H9 (cell line): ENCODE measurements around the gene UBE3A. TPM values are rescaled to one million over a fixed set of nuclear protein-coding genes. Genes with fewer than 3 reads are reported as not detected.

Experiments
- DNase-seq: peaks from one replicate; pipeline ENCODE4 v3.0.0-alpha.2; 2017
- H2AFZ ChIP-seq: one replicate; pipeline ENCODE4 v1.6.1; 2013; ENCODE audit warnings: mild to moderate bottlenecking, low read length, control low read depth, moderate library complexity
- H2AK5ac ChIP-seq: 2 replicates; pipeline ENCODE4 v1.6.1; 2013; ENCODE audit warnings: low read length, control low read depth, mixed read lengths; ENCODE audit not compliant: insufficient read length
- H2BK120ac ChIP-seq: one replicate; pipeline ENCODE4 v1.6.1; 2013; ENCODE audit warnings: low read depth, mild to moderate bottlenecking, low read length, control low read depth, inconsistent platforms; ENCODE audit not compliant: poor library complexity, severe bottlenecking
- H2BK12ac ChIP-seq: 2 replicates; pipeline ENCODE4 v1.6.1; 2013; ENCODE audit warnings: low read length, control low read depth, mixed read lengths, low read depth; ENCODE audit not compliant: insufficient read length
- H2BK15ac ChIP-seq: 2 replicates; pipeline ENCODE4 v1.6.1; 2013; ENCODE audit warnings: low read depth, low read length, control low read depth
- H2BK20ac ChIP-seq: one replicate; pipeline ENCODE4 v1.6.1; 2013; ENCODE audit warnings: low read depth, mild to moderate bottlenecking, low read length, control low read depth, inconsistent platforms; ENCODE audit not compliant: poor library complexity, severe bottlenecking
- H2BK5ac ChIP-seq: 2 replicates; pipeline ENCODE4 v1.6.1; 2013; ENCODE audit warnings: low read length, control low read depth, mixed read lengths; ENCODE audit not compliant: insufficient read length
- H3K14ac ChIP-seq: 2 replicates; pipeline ENCODE4 v1.6.1; 2013; ENCODE audit warnings: low read length, control low read depth; ENCODE audit not compliant: insufficient read depth
- H3K18ac ChIP-seq: 2 replicates; pipeline ENCODE4 v1.6.1; 2013; ENCODE audit warnings: low read depth, mild to moderate bottlenecking, mixed read lengths, low read length, control low read depth; ENCODE audit not compliant: insufficient read length
- H3K23ac ChIP-seq: 2 replicates; pipeline ENCODE4 v1.6.1; 2013; ENCODE audit warnings: low read length, control low read depth, mixed read lengths, low read depth; ENCODE audit not compliant: insufficient read length
- H3K23me2 ChIP-seq: 2 replicates; pipeline ENCODE4 v1.6.1; 2013; ENCODE audit warnings: low read depth, mild to moderate bottlenecking, mixed read lengths, low read length, control low read depth; ENCODE audit not compliant: insufficient read length, poor library complexity, severe bottlenecking
- H3K27ac ChIP-seq: 2 replicates; pipeline ENCODE4 v1.5.1; 2013; ENCODE audit warnings: low read length, control low read depth, mixed read lengths, low read depth; ENCODE audit not compliant: insufficient read length
- H3K27me3 ChIP-seq: 2 replicates; pipeline ENCODE4 v1.6.1; 2013; ENCODE audit warnings: low read length, control low read depth, inconsistent platforms; ENCODE audit not compliant: insufficient read depth
- H3K4ac ChIP-seq: 2 replicates; pipeline ENCODE4 v1.6.1; 2013; ENCODE audit warnings: low read depth, mild to moderate bottlenecking, control low read depth, inconsistent platforms, low read length, moderate library complexity
- H3K4me1 ChIP-seq: 2 replicates; pipeline ENCODE4 v1.6.1; 2013; ENCODE audit warnings: low read length, control low read depth, inconsistent platforms; ENCODE audit not compliant: insufficient read depth
- H3K4me2 ChIP-seq: 2 replicates; pipeline ENCODE4 v1.6.1; 2013; ENCODE audit warnings: low read length, control low read depth, mixed read lengths; ENCODE audit not compliant: insufficient read length, insufficient read depth
- H3K56ac ChIP-seq: 2 replicates; pipeline ENCODE4 v1.6.1; 2013; ENCODE audit warnings: low read depth, mild to moderate bottlenecking, mixed read lengths, low read length, control low read depth; ENCODE audit not compliant: insufficient read length
- H3K79me1 ChIP-seq: 2 replicates; pipeline ENCODE4 v1.6.1; 2013; ENCODE audit warnings: low read depth, mild to moderate bottlenecking, moderate library complexity, low read length, control low read depth, inconsistent platforms; ENCODE audit not compliant: insufficient read depth, poor library complexity, severe bottlenecking
- H3K79me2 ChIP-seq: 2 replicates; pipeline ENCODE4 v1.6.1; 2013; ENCODE audit warnings: low read length, control low read depth, inconsistent platforms; ENCODE audit not compliant: insufficient read depth
- H3K9ac ChIP-seq: 2 replicates; pipeline ENCODE4 v1.6.1; 2013; ENCODE audit warnings: low read length, control low read depth, mixed read lengths; ENCODE audit not compliant: insufficient read length; ENCODE audit errors: extremely low read depth
- H3K9me3 ChIP-seq: one replicate; pipeline ENCODE4 v1.6.1; 2013; ENCODE audit warnings: low read depth, low read length, inconsistent platforms; ENCODE audit not compliant: control insufficient read depth
- H3T11ph ChIP-seq: one replicate; pipeline ENCODE4 v1.6.1; 2013; ENCODE audit warnings: mild to moderate bottlenecking, low read length, control low read depth, inconsistent platforms
- H4K20me1 ChIP-seq: one replicate; pipeline ENCODE4 v1.6.1; 2013; ENCODE audit not compliant: control insufficient read depth, insufficient read length, insufficient read depth
- H4K5ac ChIP-seq: 2 replicates; pipeline ENCODE4 v1.6.1; 2013; ENCODE audit warnings: low read depth, mild to moderate bottlenecking, mixed read lengths, low read length, control low read depth; ENCODE audit not compliant: insufficient read length
- H4K8ac ChIP-seq: replicated peaks from 2 replicates; pipeline ENCODE4 v1.6.1; 2013; ENCODE audit warnings: low read length, control low read depth, mixed read lengths, low read depth; ENCODE audit not compliant: insufficient read length
- H4K91ac ChIP-seq: 2 replicates; pipeline ENCODE4 v1.6.1; 2013; ENCODE audit warnings: low read depth, mild to moderate bottlenecking, moderate library complexity, mixed read lengths, low read length, control low read depth; ENCODE audit not compliant: insufficient read length
- H3K27ac Mint-ChIP-seq, 3 experiments: 2 replicates in 2 of 3; 3 replicates in 1 of 3; pipeline ENCODE4 v1.8.0; 2020 to 2021; ENCODE audit warnings: mixed read lengths in 3 of 3, mild to moderate bottlenecking in 1 of 3, moderate library complexity in 1 of 3
- H3K27me3 Mint-ChIP-seq: 2 replicates; pipeline ENCODE4 v1.8.0; 2021; ENCODE audit warnings: low read depth, mild to moderate bottlenecking, moderate library complexity, mixed read lengths
- H3K36me3 Mint-ChIP-seq, 3 experiments: 2 replicates in 2 of 3; 3 replicates in 1 of 3; pipeline ENCODE4 v1.8.0; 2020 to 2021; ENCODE audit warnings: low read depth in 3 of 3, mixed read lengths in 3 of 3; ENCODE audit not compliant: insufficient read depth in 1 of 3
- H3K4me1 Mint-ChIP-seq, 2 experiments: 2 replicates each; pipeline ENCODE4 v1.8.0; 2020; ENCODE audit warnings: mixed read lengths in 2 of 2
- H3K4me3 Mint-ChIP-seq, 2 experiments: 2 replicates in 1 of 2; 3 replicates in 1 of 2; pipeline ENCODE4 v1.8.0; 2020 to 2021; ENCODE audit warnings: mild to moderate bottlenecking in 2 of 2, mixed read lengths in 2 of 2, moderate library complexity in 1 of 2
- H3K9me3 Mint-ChIP-seq, 2 experiments: 2 replicates in 1 of 2; 3 replicates in 1 of 2; pipeline ENCODE4 v1.8.0; 2020; ENCODE audit warnings: mild to moderate bottlenecking in 2 of 2, mixed read lengths in 2 of 2, moderate library complexity in 1 of 2
- CTCF ChIP-seq: fragments of 200-600 bp; sonication (generic); conservative IDR thresholded peaks from 3 replicates; pipeline ENCODE4 v1.8.0; 2021; ENCODE audit warnings: antibody characterized with exemption, mild to moderate bottlenecking
- WGBS: extraction: QIAGEN DNeasy Blood & Tissue Kit; methylation state at CpG from one replicate; pipeline ENCODE4 v1.1.7; 2013; ENCODE audit warnings: missing lambda C conversion rate, low lambda C conversion rate, mixed read lengths; ENCODE audit not compliant: insufficient read length; ENCODE audit errors: extremely low coverage; 5-methylcytosine and 5-hydroxymethylcytosine counted together
- total RNA-seq: library from RNA; stranded (reverse); gene quantifications from 2 replicates; pipeline ENCODE4 v1.2.1, GENCODE V29; 2021

UBE3A gene
- total RNA-seq, 1 experiment from 2014 or later: 108 TPM

- no peak for DNase-seq
- Histone ChIP-seq H3K27ac (no peak overlapping the region), H2BK5ac (no peak overlapping the region), H2BK12ac (no peak overlapping the region), H3K9ac (no peak overlapping the region), H3K23ac (no peak overlapping the region), H3K14ac (no peak overlapping the region), H3K4me2 (no peak overlapping the region), H3K27me3 (no peaks in the 10 kb centered on the region), H2AFZ (no peak overlapping the region), H2BK15ac (no peak overlapping the region), H4K91ac (no peak overlapping the region), H4K8ac (no peak overlapping the region), H2BK20ac (no peak overlapping the region), H3T11ph (no peak overlapping the region), H3K4me1 (no peaks in the 10 kb centered on the region; the same call in 1 of the 2 replicates), H2AK5ac (no peak overlapping the region), H3K56ac (no peak overlapping the region), H3K79me2 (peaks cover 8% of the 10 kb centered on the region; the same call in 1 of the 2 replicates), H3K23me2 (no peaks in the 10 kb centered on the region), H3K79me1 (peaks cover 2% of the 10 kb centered on the region), H3K4ac (no peak overlapping the region), H4K20me1 (no peaks in the 10 kb centered on the region), H2BK120ac (no peak overlapping the region), H3K18ac (no peak overlapping the region), H4K5ac (no peak overlapping the region), H3K9me3 (no peaks in the 10 kb centered on the region)
- Mint-ChIP-seq H3K27me3 (no peaks in the 10 kb centered on the region), H3K36me3 (peaks cover 23 to 31% (median 24%) of the 10 kb centered on the region in 3 experiments), H3K4me1 (peaks cover 10 to 11% of the 10 kb centered on the region in 2 experiments), H3K27ac (no peak overlapping the region), H3K9me3 (no peaks in the 10 kb centered on the region; a peak in 1 of 5 replicates), H3K4me3 (no peak overlapping the region)
- no peak for TF ChIP-seq CTCF
- no CpG with 5 or more reads among the region's 3 CpGs for WGBS
Observed at GRCh38 chr15:25392806-25393205, 46.0 kb downstream of the UBE3A start.
